Stimulated activated CD8-positive, alpha-beta memory T cell treated with anti-CD3 and anti-CD28 coated beads, Interleukin-15, amount 100 ng/mL, for 4 hours (primary cell): Measurements from ENCODE around the gene YRDC.

Experiments
- DNase-seq, 2 donors: peaks; one replicate each; pipeline ENCODE4 v3.0.0-alpha.2; 2020; ENCODE audit warnings: low read depth in 2 of 2

YRDC gene, protein sequence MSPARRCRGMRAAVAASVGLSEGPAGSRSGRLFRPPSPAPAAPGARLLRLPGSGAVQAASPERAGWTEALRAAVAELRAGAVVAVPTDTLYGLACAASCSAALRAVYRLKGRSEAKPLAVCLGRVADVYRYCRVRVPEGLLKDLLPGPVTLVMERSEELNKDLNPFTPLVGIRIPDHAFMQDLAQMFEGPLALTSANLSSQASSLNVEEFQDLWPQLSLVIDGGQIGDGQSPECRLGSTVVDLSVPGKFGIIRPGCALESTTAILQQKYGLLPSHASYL

DNA sequence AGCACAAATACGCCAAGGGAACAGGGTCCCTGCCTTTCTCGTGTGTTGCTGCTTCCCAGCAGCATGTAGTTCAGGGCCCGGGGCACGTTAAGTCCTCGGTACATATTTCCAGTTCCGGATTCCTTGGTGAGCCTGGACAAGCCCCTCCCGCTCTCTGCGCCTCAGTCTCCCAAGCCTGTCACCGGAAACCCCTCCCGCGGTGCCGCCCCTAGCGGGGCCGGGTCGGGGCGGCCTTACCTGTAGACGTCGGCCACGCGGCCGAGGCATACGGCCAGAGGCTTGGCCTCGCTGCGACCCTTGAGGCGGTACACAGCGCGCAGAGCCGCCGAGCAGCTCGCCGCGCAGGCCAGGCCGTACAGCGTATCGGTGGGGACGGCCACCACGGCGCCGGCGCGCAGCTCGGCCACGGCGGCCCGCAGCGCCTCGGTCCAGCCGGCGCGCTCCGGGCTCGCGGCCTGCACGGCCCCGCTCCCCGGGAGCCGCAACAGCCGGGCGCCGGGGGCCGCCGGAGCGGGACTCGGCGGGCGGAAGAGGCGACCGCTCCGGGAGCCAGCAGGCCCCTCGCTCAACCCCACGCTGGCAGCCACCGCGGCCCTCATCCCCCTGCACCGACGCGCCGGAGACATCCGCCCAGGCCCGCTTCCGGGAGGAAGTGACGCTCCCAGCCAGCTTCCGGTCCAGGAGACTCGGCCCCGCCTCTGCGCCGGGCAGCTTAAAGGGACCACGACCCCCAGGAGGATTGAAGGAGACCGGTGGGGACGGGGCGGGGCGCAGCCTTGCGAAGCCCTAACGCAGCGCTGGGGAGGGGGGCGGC lies at the start of gene YRDC, which contains the start of gene C1orf122:
YRDC (minus strand) TSS at position 654 of the 814 bp plus-strand sequence; CDS start at position 626, 28 bp downstream.
C1orf122 (plus strand) TSS at position 236 of the 814 bp plus-strand sequence. CDS start 615 bp downstream, outside the sequence.
- peak; percentile 87 to 88 for DNase-seq

DNA sequence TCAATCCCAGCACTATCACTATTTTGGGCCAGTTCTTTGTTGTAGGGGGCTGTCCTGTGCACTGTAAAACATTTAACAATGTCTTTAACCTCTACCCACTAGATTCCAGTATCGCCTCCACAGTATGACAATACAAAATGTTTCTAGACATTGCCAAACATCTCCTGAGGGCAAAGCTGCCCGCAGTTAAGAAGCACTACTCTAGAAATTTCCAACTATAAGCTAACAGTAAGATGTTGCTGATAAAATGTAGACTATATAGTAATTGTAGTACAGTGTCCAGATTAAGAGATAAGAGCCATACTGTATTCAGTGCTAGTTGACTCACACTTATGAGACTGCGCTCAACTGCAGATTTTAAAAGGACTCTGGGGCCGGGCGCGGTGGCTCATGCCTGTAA lies 46.4 kb upstream of the YRDC start:
- no peak for DNase-seq

DNA sequence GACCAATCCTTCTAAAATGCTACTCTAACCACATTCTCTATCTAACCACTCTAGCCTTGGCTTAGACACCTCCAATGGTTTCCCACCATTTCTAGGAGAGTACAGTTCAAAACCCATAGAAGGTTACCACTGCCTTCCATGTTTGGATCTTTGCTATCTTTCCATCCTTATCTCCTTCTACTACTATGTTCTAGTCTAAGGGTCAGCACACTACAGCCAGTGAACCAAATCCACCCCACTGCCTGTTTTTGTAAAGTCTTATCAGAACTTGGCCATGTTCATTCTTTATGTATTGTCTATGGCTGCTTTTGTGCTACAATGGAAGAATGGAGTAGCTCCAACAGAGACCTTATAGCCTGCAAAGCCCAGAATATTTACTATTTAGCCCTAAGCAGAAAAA lies 45.1 kb upstream of the YRDC start:
- DNase-seq, result no peak

DNA sequence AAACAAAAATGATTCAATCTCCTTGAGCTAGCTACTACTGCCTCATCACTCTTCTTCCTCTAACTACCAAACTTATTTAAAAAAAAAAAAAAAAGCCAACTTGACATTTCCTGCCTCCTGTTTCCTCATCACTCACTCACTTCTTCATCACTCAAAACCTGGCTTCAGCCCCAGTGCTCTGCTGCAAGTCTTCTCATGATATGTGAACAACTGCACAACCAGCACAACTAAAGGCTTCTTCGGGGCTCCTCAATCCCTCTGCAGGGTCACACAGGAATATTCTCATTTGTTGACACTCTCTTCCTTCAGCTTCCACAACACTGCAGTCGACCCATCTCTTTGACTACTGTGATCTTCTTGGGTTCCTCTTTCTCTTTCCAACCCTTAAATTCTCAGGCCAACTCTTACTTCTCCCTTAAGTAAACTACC lies 43.8 kb upstream of the YRDC start:
- no peak for DNase-seq

DNA sequence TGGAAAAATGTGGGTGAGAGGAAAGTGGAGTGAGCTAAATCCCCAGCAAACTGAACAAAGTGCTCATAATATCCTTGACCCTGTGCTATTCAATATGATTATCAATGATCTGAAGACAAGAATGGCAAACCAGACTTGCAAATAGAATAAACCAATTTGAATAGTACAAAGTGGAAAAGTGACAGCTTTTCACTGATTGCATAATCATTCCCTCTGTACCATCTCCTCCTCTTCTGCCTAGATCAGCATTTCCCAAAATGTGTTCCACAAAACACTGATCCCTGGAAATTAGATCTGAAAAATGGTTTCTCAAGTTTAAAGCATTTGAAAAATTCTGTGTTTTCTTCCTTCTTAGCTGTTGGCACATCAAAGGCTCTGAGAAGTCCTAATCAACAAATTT lies 43.3 kb upstream of the YRDC start:
- DNase-seq, result no peak

DNA sequence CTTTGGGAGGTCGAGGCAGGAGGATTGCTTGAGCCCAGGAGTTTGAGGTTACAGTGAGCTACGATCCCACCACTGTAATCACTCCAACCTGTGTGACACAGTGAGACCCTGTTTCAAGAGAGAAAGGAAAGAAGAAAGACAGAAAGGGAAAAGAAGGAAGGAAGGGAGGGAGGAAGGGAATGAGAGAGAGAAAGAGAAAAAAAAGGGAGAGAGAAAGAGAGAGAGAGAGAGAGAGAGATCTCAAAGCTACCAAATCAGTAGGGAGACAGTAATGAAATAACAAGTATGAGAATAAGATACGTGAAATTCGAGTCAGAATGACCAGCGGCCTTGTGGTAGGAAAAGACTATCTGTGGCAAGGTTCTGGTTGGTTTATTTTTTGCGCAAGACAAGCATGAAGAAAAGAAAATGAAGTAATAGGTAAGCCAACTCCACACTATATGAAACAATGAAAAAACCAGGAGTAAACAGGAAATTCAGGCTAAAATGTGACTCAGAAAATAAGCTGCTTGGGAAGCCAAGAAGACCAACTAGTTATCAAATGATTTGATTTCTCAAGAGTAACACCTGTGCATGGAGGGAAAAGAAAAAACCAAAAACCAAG lies 42.4 kb upstream of the YRDC start:
- no peak for DNase-seq

DNA sequence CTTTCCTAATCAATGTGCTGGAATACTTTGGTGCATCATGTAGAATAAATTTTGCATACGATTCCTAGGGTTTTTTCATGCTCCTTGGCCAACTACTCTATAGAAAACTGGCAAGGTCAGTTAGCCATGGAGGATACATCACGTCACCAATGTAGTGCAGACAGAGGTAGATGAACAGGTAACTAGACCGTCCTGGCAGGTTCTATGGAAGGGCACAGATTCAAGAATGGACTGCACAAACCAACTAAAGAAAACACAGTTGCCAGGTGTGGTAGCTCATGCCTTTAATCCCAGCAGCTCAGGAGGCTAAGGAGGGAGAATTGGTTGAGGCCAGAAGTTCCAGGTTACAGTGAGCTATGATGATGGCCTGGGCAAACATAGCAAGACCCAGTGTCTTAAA lies 41.5 kb upstream of the YRDC start:
- DNase-seq, result no peak

DNA sequence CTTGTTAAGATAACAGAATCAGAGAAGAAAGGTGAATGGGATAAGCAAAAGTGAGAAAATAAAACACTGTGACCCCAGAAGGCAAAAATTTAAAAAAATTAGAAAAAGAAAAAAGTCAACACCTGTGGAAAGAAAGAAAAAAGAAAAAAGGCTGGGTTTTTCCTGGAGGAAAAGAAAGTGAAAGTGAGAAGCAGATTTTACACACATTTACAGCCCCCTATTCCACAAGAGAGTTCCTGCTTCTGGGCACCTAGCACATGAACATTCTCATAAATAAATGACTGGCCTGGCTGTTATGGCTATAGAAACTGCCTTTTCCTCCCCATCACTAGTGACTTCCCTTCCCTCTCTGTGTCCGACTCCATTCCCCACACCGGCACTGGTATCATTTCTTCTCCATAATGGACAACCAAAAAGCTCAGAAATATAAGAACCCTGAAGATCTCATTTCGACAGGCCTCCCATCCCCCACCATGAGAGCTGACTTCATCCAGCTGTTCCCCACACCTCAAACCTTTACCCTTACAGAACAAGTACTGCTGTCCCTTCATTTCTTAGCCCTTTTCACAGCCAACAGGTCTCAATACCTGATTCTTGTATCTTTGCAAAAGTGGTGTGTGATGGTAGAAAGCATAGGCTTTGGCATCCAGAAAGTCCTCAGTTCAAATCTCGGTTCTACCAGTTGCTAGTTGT lies 38.8 kb upstream of the YRDC start:
- no peak for DNase-seq

DNA sequence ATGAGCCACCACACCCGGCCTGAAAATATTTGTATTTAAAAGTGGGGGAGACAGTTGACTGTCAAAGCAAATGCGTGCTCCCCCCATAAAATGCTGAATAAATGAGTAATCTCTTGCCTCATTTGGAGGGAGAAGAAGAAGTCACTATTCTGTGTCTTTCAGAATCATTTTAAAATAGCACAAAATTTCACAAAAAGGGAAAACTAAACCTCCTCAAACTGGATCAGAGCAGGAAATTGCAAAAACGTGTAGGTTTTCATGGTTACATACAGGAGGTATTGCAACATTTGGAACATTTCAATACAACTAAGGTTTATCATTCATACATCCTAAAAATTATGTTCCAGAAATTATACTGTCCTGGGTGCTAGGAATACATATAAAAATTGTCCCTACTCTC lies 37.8 kb upstream of the YRDC start:
- DNase-seq, result no peak

DNA sequence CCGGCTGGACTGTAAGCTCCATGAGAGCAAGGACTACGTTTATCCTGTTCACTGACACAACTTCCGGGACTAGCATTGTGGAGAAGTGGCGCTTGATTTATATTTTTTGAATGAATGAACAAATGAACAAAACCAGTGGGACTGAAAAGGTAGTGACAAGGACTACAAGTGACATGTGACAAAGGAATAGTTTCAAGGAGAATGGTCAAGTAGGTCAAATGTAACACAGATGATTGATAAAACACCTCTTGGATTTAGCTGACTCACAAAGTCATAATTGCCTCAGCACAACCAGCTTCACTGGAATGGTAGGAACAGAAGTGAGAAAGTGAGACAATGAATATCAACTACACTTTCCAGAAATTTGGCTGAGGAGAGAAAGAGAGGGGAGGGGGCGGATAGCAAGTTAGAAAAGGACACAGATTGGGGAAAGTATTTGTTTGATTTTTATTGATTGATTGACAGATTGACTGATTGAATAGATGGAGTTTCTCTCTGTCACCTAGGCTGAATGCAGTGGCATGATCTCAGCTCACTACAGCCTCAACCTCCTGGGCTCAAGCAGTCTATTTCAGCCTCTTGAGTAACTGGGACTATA lies 37.1 kb upstream of the YRDC start:
- no peak for DNase-seq

DNA sequence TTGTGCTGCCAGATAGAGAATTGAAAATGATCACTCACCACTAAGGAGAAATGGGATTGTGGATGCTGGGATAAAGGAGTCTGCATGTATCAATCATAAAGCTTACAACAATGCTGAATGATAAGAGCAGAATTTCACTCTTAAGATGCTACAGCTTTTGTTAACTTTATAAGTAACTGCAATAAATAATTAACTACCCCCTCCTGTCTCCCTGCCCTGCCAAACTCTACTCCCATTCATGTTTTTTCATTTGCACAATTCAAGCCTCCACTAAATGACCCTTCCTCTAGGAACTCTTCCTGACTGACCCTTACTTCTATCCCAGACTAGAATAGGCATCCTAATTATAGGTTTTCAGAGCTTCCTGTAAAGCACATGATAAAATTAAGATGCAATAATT lies 36.5 kb upstream of the YRDC start:
- no peak for DNase-seq

DNA sequence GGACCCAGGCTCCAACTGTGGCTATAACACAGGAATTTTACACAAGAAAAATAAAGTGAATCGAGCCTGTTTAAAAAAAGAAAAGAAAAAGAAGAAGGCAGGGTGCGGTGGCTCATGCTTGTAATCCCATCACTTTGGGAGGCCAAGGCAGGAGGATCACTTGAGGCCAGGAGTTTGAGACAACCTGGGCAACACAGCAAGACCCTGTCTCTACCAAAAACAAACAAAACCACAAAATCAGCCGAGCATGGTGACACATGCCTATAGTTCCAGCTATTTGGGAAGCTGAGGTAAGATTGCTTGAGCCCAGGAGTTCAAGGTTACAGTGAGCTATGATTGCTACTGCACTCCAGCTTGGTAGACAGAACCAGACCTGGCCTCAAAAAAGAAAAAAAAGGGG lies 33.6 kb upstream of the YRDC start:
- no peak for DNase-seq

DNA sequence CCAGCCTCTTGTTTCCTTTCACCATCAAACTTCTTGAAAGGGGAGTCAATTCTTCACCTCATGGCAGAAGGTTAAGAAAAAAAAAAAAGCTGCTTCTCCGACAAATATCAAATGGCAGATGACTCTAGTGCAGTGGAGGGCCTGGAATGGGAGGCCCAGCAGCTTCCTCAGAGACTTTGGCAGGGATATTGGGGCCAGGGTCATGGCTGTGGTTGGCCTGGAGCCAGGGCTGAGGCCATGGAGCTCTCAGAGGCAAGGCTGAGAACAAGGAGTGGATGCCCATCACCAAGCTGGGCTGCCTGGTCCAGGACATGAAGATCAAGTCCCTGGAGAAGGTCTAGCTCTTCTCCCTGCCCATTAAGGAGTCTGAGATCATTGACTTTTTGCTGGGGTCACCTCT lies 32.7 kb upstream of the YRDC start:
- no peak for DNase-seq

DNA sequence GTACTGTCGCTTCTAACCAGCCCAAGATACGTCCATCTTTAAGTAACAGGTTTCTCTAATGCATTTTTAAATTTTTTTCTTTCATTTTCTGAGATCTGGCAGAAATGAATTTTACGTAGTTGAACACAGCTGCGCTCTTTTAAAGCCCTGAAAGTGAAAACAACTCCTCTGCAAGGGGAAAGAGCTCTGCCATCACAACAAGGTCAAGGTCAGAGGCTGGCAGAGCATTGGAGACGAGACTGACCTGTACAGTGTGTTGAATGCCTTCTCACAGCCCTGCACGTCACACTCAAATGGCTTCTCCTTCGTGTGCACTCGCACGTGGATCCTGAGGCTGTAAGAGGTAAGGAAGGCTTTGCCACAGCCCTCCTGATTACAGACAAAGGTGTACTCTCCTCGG lies 31.7 kb upstream of the YRDC start:
- DNase-seq, result no peak

DNA sequence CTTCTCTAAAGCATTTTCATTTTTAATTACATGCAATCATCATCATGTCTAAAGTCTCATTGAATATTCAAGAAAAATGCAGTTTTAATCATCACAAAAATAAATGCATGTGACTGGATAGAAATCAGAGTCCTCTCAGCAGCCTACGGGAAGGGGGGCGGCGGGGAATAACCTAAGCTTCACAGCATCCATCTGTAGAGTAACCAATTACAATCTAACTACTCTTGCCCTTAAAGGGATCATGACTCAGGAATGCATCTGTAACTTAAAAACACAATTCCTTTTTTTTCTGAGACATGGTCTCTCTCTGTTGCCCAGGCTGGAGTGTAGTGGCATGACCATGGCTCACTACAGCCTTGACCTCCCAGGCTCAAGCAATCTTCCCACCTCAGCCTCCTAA lies 28.8 kb upstream of the YRDC start:
- DNase-seq, result no peak

DNA sequence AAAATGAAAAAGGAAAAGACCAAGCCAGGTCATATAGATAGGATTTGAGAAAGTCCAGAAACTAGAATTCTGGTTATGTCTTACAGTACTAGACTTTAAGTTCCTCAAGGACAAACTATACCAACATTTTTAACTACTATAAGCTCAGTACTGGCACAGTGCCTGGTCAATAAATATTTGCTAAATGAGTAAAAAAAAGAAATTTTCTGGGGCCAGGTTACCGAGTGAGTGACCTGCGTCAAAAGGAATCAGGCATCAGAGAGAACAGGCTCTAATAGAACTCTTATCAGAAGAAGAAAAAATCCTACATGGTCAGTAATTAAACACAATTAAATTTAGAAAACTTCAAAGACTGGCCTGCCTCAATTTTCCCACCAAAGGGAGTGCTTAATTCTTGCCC lies 23.8 kb upstream of the YRDC start:
- DNase-seq, result no peak

DNA sequence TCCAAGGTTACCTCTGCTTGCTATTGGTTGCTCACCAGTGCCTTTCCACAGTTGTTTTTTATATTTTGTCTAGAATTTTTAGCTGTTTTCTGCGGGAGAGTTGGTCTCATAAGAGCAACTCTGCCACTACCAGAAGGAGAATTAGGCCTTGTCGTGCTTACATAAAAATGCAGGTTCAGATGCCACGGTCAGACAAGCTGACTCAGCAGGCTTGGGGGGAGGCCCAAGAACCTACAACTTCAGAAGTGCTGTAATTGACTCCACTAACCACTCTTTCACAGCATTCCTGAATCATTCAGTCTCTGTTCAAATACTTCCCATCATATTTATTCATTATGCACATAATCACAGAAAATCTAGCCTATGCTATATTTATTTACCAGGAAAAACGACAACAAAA lies 23.1 kb upstream of the YRDC start:
- DNase-seq, result no peak

DNA sequence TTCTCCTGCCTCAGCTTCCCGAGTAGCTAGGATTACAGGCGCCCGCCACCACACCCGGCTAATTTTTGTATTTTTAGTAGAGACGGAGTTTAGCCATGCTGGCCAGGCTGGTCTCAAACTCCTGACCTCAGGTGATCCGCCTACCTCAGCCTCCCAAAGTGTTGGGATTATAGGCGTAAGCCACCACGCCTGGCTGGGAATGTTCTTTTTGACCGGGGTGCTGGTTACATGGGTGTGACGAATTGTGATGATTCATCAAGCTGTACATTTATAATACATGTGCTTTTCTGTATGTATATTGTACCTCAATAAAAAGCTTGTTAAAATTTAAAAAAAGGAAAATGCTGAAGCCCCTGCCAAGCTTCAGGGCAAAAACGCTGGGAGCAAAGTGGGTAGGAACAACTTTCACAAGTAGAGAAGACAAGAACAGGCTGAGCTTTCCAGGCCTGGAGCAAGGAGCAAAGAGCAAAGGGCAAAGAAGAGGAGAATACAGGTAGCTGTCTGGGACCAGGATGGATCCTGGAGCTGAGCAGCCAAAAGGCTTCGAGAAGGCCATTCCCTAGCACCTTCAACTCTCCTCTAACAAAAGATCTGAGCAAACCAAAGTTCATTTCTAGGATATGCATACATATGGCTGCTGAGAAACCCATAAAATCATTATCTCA lies 20.5 kb upstream of the YRDC start:
- DNase-seq, result no peak

DNA sequence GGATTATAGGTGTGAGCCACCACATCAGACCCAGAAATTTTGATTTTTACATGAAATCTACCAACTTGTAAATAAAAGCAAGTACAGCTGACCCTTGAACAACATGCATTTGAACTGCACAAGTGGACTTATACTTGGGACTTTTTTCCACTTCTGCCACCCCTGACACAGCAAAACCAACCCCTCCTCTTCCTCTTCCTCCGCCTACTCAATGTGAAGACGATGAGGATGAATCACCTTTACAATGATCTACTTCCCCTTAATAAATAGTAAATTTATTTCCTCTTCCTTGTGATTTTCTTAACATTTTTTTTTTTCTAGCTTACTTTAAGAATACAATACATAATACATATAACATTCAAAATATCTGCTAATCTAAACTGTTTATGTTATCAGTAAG lies 17.5 kb upstream of the YRDC start:
- DNase-seq, result no peak

DNA sequence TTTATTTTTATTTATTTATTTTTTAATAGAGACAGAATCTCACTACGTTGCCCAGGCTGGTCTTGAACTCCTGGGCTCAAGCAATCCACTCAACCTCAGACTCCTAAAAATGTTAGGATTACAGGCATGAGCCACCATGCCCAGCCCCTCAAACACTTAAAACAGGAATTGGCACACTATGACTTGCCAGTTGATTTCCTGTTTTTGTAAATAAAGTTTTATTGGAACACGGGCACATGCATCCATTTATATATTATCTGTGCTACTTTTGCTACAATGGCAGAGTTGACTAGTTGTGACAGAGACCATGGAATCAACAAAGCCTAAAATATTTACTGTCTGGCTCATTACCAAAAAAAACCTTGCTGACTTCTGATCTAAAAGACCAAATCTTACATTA lies 16.0 kb upstream of the YRDC start:
- no peak for DNase-seq
